OCI-LY1 (cell line): Measurements from ENCODE around the gene GNB1L.

Experiments used
- CTCF ChIP-seq: fragments of 200-600 bp; sonication (generic), shearing (Covaris generic); IDR thresholded peaks from 2 replicates; pipeline ENCODE4 v1.5.1; 2017; ENCODE audit warnings: mild to moderate bottlenecking, antibody characterized with exemption, low read length, moderate library complexity, mixed read lengths
- EZH2 ChIP-seq: fragments of 200-600 bp; sonication (generic), shearing (Covaris generic); IDR thresholded peaks from 2 replicates; pipeline ENCODE4 v1.8.0; 2017; ENCODE audit warnings: borderline replicate concordance, mixed run types, mild to moderate bottlenecking, antibody characterized with exemption, low read length, moderate library complexity, mixed read lengths

- no peak for TF ChIP-seq CTCF
- TF ChIP-seq EZH2, result no peak
These were observed 44.9 kb downstream of the GNB1L start for GRCh38 chr22:19809741-19810140.
